GM23248 (cell line): ENCODE measurements around the gene SAG. TPM values are rescaled to one million over a fixed set of nuclear protein-coding genes. Genes with fewer than 3 reads are reported as not detected.

Experiments
- DNase-seq: peaks from one replicate; pipeline ENCODE4 v3.0.0-alpha.2; 2015
- H2AFZ ChIP-seq: fragments of 200-600 bp; sonication (generic); 2 replicates; pipeline ENCODE4 v1.6.1; 2016; ENCODE audit warnings: antibody characterized with exemption
- H3F3A ChIP-seq: fragments of 200-600 bp; sonication (generic); 2 replicates; pipeline ENCODE4 v1.6.1; 2016; ENCODE audit warnings: mild to moderate bottlenecking, antibody characterized with exemption, mixed run types; ENCODE audit not compliant: insufficient read depth
- H3K27ac ChIP-seq: fragments of 200-600 bp; sonication (generic); 2 replicates; pipeline ENCODE4 v1.5.1; 2016; ENCODE audit warnings: mild to moderate bottlenecking
- H3K27me3 ChIP-seq: fragments of 200-600 bp; sonication (generic); replicated peaks from 2 replicates; pipeline ENCODE4 v1.6.1; 2016; ENCODE audit warnings: mild to moderate bottlenecking; ENCODE audit not compliant: insufficient read depth
- H3K36me3 ChIP-seq: fragments of 200-600 bp; sonication (generic); 2 replicates; pipeline ENCODE4 v1.6.1; 2016; ENCODE audit warnings: low read depth, mild to moderate bottlenecking
- H3K4me1 ChIP-seq: fragments of 200-600 bp; sonication (generic); 2 replicates; pipeline ENCODE4 v1.6.1; 2016; ENCODE audit warnings: mild to moderate bottlenecking; ENCODE audit not compliant: insufficient read depth
- H3K4me2 ChIP-seq: fragments of 200-600 bp; sonication (generic); one replicate; pipeline ENCODE4 v1.6.1; 2016; ENCODE audit warnings: mild to moderate bottlenecking; ENCODE audit not compliant: unreplicated experiment
- H3K4me3 ChIP-seq: fragments of 200-600 bp; sonication (generic); 2 replicates; pipeline ENCODE4 v1.5.1; 2016; ENCODE audit warnings: mild to moderate bottlenecking
- H3K79me2 ChIP-seq: fragments of 200-600 bp; sonication (generic); 2 replicates; pipeline ENCODE4 v1.6.1; 2016; ENCODE audit warnings: mild to moderate bottlenecking; ENCODE audit not compliant: insufficient read depth
- H3K9ac ChIP-seq: fragments of 200-600 bp; sonication (generic); 2 replicates; pipeline ENCODE4 v1.6.1; 2016; ENCODE audit warnings: mild to moderate bottlenecking
- H3K9me2 ChIP-seq: fragments of 200-600 bp; sonication (generic); 2 replicates; pipeline ENCODE4 v1.6.1; 2016; ENCODE audit warnings: mixed run types, mild to moderate bottlenecking, moderate library complexity; ENCODE audit not compliant: insufficient read depth
- H3K9me3 ChIP-seq: fragments of 200-600 bp; sonication (generic); one replicate; pipeline ENCODE4 v1.6.1; 2017; ENCODE audit warnings: low read depth
- H4K20me1 ChIP-seq: fragments of 200-600 bp; sonication (generic); 2 replicates; pipeline ENCODE4 v1.6.0; 2016; ENCODE audit not compliant: insufficient read depth
- EZH2 ChIP-seq: fragments of 200-600 bp; sonication (generic); IDR thresholded peaks from 2 replicates; pipeline ENCODE4 v1.6.1; 2018; ENCODE audit warnings: antibody characterized with exemption, mild to moderate bottlenecking; ENCODE audit not compliant: insufficient read depth, poor library complexity, severe bottlenecking
- EZH2phosphoT487 ChIP-seq: fragments of 200-600 bp; sonication (generic); IDR thresholded peaks from 2 replicates; pipeline ENCODE4 v1.6.1; 2018; ENCODE audit warnings: antibody characterized with exemption, moderate library complexity, mild to moderate bottlenecking, low read depth; ENCODE audit not compliant: insufficient read depth
- WGBS, 2 experiments: methylation state at CpG; one replicate each; pipeline ENCODE4 v1.1.6; 2015 to 2017; ENCODE audit warnings: low lambda C conversion rate in 2 of 2, low coverage in 1 of 2; ENCODE audit errors: missing lambda C conversion rate in 2 of 2; 5-methylcytosine and 5-hydroxymethylcytosine counted together
- in situ Hi-C: fragments of 300-500 bp; cut with MboI; formaldehyde crosslinking; loops from 2 replicates; pipeline ENCODE4 v1.15.0; 2020
- polyA plus RNA-seq: library from polyadenylated mRNA; unstranded; fragments of >200 nt; fragmentation: Nextera tagmentation; extraction: Ambion mirVana; gene quantifications from 2 replicates; pipeline ENCODE4 v1.2.1, GENCODE V29; 2016
- total RNA-seq: library from RNA; depleted of rRNA; stranded (reverse); fragments of >200 nt; shearing (Covaris generic); gene quantifications from 2 replicates; pipeline ENCODE4 v1.2.3, GENCODE V29; 2014

SAG gene
- total and polyA plus RNA-seq, 2 experiments from 2014 or later = not detected

DNA sequence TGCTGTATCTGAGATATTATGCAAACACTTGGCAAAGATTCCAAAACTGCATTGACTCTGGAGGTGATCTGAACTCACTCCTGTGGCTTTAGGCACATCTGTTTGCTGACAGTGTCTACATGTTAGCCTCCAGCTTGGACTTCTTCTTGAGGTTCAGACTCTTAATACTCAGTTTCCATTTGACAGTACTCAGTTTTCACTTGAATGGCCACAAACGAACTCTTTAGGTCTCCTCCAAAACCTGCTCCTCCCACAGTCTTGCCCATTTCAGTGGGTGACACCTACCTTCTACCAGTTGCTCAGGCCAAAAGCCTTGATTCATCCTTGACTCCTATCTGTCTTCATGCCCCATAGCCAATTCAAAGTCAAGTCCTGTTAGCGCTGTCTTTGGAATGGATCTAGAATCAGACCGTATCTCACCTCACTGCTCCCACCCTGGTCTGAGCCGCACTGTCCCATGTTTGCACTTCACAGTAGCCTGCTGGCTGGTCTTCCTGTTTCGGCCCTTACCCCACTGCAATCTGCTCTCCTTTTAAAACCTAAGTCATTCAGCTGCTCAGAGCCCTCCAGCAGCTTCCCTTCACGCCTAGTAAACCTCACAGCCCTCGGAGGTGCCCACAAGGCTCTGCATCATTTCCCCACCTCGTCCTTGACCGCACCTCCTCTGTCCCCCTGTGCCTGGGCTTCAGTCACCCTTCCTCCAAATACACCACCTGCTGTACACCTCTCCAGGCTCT, 45.6 kb upstream of the SAG start:
- H3K36me3 ChIP-seq = peaks cover 62% of the 10 kb centered on the region
- in situ Hi-C loops = no loop called here
- H3K79me2 ChIP-seq = peaks cover 52% of the 10 kb centered on the region

DNA sequence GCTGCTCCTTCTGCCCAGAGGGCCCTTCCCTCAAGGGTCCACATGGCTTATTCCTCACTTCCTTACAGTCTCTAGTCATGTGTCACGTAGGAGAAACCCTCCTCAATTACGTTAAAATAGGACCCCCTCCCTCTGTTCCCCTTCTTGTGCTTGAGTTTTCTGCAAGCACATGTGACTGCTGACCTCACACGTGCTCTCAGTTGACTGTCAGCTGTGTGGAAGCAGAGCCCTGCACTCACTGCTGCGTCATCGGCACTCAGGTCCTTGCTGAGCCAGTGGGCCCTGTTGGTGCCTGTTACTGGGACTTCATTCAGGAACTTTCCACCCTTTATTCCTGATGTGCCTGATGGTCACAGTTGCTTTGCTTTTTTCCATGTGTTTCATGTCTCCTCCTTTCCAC, 45.1 kb upstream of the SAG start:
- H3K9me3 ChIP-seq = no peaks in the 10 kb centered on the region
- no peaks in the 10 kb centered on the region for H4K20me1 ChIP-seq
- WGBS, 2 experiments = 89 to 92% methylated on average over 5 of the region's 5 CpGs
- H2AFZ ChIP-seq = no peak overlapping the region
- H3K4me2 ChIP-seq = no peak overlapping the region
- no peak for TF ChIP-seq EZH2phosphoT487
- H3F3A ChIP-seq = no peaks in the 10 kb centered on the region
- H3K27me3 ChIP-seq = no peaks in the 10 kb centered on the region
- no peak overlapping the region for H3K9ac ChIP-seq
- no peaks in the 10 kb centered on the region for H3K4me1 ChIP-seq
- no peak overlapping the region for H3K4me3 ChIP-seq
- in situ Hi-C loops = no loop called here
- H3K79me2 ChIP-seq = peaks cover 46% of the 10 kb centered on the region
- no peaks in the 10 kb centered on the region for H3K9me2 ChIP-seq
- H3K36me3 ChIP-seq = peaks cover 62% of the 10 kb centered on the region
- H3K27ac ChIP-seq = no peak overlapping the region
- no peak for DNase-seq

More for the DNA sequence above, 45.6 kb upstream of the SAG start:
- 97 to 99% methylated on average over 9 of the region's 9 CpGs for WGBS, 2 experiments
- Histone ChIP-seq H3K4me1 (no peaks in the 10 kb centered on the region), H3K9me3 (no peaks in the 10 kb centered on the region), H3K4me3 (no peak overlapping the region), H3K4me2 (no peak overlapping the region), H3K9ac (no peak overlapping the region), H3K27me3 (no peaks in the 10 kb centered on the region), H4K20me1 (no peaks in the 10 kb centered on the region), H3F3A (no peaks in the 10 kb centered on the region), H3K27ac (no peak overlapping the region), H3K9me2 (no peaks in the 10 kb centered on the region), H2AFZ (no peak overlapping the region)
- TF ChIP-seq EZH2phosphoT487 = no peak
- no peak for TF ChIP-seq EZH2
- no peak for DNase-seq

DNA sequence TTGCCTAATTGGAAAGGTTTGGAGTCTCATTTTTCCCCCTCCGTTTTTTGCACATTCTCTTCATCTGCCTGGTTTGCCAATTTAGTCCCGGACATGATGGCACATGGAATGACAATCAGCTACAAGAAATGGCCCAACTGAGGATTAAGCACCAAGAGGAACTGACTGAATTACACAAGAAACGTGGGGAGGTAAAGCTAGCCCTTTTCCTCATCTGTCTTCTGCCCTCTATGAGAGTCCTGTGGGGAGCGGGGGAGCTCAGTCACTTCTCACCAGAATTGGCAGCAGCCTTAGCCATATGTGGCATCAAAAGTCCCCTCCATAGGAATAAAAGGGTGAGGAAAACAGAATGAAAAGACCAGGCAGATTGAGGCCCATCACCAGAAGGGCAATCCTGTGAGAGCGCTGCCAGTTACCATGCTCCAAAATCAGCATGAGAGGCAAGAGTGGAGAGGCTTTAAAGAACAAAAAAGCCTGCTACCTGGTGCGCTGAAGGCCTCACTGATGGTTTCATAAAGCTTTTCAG, 44.5 kb upstream of the SAG start:
- Histone ChIP-seq H3K27ac (no peak overlapping the region), H3K79me2 (peaks cover 42% of the 10 kb centered on the region), H3K36me3 (peaks cover 61% of the 10 kb centered on the region), H3K4me1 (no peaks in the 10 kb centered on the region), H3K4me2 (no peak overlapping the region), H3K9ac (no peak overlapping the region), H2AFZ (no peak overlapping the region), H4K20me1 (no peaks in the 10 kb centered on the region), H3F3A (no peaks in the 10 kb centered on the region), H3K9me3 (no peaks in the 10 kb centered on the region), H3K4me3 (no peak overlapping the region), H3K27me3 (no peaks in the 10 kb centered on the region), H3K9me2 (no peaks in the 10 kb centered on the region)
- no peak for TF ChIP-seq EZH2phosphoT487
- no peak for TF ChIP-seq EZH2
- 89 to 93% methylated on average over 6 of the region's 6 CpGs for WGBS, 2 experiments
- DNase-seq = no peak
- in situ Hi-C loops = no loop called here

DNA sequence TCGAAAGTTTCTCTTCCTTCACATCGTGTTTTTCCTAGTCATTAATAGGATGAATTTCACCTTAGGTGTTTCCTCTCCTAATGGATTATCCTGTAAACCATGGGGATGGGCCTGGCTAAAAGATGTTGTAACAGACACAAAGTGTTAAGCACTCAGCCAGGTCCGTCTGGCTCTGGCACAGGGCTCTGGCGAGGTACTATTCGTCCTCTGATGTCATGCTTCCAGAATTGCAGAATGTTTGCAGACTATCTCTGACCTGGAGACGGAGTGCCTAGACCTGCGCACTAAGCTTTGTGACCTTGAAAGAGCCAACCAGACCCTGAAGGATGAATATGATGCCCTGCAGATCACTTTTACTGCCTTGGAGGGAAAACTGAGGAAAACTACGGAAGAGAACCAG, 42.9 kb upstream of the SAG start:
- Histone ChIP-seq H3K79me2 (peaks cover 27% of the 10 kb centered on the region), H3K27me3 (no peaks in the 10 kb centered on the region), H3K4me3 (no peak overlapping the region), H3F3A (no peaks in the 10 kb centered on the region), H3K4me1 (no peaks in the 10 kb centered on the region), H3K36me3 (peaks cover 58% of the 10 kb centered on the region), H3K9me3 (no peaks in the 10 kb centered on the region), H4K20me1 (no peaks in the 10 kb centered on the region), H2AFZ (no peak overlapping the region), H3K27ac (no peak overlapping the region), H3K9ac (no peak overlapping the region), H3K9me2 (no peaks in the 10 kb centered on the region), H3K4me2 (no peak overlapping the region)
- no peak for DNase-seq
- TF ChIP-seq EZH2 = no peak
- no peak for TF ChIP-seq EZH2phosphoT487
- WGBS, 2 experiments = 87 to 88% methylated on average over 8 of the region's 8 CpGs
- in situ Hi-C loops = no loop called here
